GM21515 (cell line): ENCODE results near the gene TNXB.
"Not testable (repeated sequence)": the region's sequence is repeated elsewhere in the genome, so short reads cannot be mapped to it uniquely, and the experiment has no call there.

ENCODE experiments used
- ATAC-seq: cut with Tn5 transposase; IDR thresholded peaks from one replicate; pipeline ENCODE4 v1.9.1; 2021; ENCODE audit not compliant: unreplicated experiment

TNXB gene

DNA sequence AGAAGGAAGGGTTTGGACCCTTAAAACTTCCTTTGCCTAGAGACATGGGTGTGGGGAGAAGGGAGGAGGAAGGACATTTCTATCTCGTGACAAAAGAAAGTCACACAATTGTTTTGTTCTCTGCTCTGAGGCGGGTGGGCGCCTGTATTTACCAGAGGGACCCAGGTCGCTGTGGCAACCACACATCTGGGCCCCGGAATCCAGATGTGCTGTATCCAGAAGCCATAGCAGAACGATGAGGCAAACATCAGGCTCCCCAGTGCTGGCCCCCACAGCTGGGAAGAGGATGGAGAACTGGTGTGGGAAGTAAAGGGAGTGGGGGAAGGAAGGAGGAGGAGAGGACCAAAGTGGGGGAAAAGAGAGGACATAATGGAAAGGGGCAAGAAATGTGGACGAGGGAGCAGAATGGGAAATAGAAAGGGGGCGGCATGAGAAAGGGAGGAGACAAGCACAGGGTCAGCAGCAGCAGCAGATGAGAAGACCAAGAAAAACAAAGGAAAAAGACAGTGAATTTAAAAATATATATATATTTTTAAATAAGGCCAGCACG, 3.4 kb upstream of the TNXB start:
- ATAC-seq: no peak

- ATAC-seq: no peak
Measured at GRCh38 chr6:32111424-32112066, 2.4 kb upstream of the TNXB start.

DNA sequence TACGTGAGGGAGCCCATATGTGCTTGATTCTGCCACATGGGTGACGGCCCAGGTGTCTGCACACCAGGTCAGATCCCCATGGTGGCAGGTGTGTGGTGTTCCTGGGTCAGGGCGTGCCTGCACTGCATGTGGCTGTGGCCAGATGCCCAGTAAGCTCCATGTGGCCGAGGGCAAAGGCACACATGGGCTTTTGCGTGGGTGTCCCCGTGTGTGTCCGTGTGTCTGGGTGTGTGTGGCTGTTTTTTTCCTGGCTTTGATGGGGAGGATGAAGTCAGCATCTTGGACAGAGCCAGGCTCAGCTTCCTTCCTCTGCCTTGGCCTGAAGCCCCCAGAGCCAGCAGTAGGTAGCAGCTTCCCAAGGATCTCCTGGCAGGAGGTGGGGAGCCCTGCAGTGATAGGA, 1.5 kb upstream of the TNXB start:
- no peak for ATAC-seq

GRCh38 chr6:32109765-32110160, 625 bp upstream of the TNXB start:
- no peak for ATAC-seq

GRCh38 chr6:32108727-32109113, 418 bp downstream of the TNXB start:
- ATAC-seq: no peak

GRCh38 chr6:32108094-32108627, 977 bp downstream of the TNXB start:
- no peak for ATAC-seq

- no peak for ATAC-seq
Measured at GRCh38 chr6:32107406-32107805, 1.7 kb downstream of the TNXB start.

GRCh38 chr6:32105433-32105832, 3.7 kb downstream of the TNXB start:
- ATAC-seq: no peak

DNA sequence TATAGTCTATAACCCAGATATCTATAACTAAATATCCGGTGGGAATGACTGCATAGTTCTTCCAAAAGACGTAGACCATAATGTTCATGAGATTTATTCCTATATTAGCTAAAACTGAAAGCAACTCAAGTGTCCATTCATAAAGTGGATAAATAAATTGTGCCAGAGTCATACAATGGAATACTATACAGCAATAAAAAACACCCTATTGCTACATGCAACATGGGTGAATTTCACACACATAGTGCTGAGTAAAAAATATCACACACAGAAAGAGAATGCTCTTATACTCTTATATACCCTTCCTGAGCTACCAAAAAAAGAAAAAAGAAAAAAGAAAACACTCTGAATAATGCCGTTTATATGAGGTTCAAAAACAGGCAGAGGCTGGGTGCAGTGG, 6.9 kb downstream of the TNXB start:
- no peak for ATAC-seq

DNA sequence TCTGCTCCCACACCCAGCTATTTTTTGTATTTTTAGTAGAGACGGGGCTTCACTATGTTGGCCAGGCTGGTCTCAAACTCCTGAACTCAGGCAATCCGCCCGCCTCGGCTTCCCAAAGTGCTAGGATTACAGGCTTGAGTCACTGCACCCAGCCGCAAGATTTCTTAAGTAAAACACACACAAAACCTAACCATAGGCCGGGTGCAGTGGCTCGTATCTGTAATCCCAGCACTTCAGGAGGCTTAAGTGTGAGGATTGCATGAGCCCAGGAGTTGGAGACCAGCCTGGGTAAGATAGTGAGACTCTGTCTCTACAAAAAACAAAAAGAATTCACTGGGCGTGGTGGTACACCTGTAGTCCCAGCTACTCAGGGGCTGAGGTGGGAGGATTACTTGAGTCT, 8.9 kb downstream of the TNXB start:
- ATAC-seq: not testable (repeated sequence)

DNA sequence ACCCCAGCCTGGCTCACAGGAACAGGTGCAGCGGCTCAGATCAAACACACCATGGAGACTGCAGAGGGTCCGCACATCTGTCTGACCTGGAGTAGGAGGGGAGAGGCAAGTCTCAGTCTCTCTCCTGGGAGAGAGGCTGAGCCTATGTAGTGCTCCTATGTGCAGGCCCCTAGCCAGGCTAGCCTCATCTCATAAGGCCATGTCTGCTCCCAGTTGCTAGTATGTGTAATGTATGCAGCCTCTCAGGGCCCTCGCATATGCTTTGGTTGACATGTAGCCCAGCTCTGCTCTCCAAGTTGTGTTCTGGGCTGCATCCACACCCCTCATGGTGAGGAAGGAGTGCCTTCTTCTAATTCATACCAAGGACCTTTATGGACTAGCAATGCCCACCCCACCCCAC, 11.8 kb downstream of the TNXB start:
- no peak for ATAC-seq

- ATAC-seq: no peak
Measured at GRCh38 chr6:32096394-32097258, 12.5 kb downstream of the TNXB start.

- no peak for ATAC-seq
Measured at GRCh38 chr6:32096087-32096393, 13.1 kb downstream of the TNXB start.

DNA sequence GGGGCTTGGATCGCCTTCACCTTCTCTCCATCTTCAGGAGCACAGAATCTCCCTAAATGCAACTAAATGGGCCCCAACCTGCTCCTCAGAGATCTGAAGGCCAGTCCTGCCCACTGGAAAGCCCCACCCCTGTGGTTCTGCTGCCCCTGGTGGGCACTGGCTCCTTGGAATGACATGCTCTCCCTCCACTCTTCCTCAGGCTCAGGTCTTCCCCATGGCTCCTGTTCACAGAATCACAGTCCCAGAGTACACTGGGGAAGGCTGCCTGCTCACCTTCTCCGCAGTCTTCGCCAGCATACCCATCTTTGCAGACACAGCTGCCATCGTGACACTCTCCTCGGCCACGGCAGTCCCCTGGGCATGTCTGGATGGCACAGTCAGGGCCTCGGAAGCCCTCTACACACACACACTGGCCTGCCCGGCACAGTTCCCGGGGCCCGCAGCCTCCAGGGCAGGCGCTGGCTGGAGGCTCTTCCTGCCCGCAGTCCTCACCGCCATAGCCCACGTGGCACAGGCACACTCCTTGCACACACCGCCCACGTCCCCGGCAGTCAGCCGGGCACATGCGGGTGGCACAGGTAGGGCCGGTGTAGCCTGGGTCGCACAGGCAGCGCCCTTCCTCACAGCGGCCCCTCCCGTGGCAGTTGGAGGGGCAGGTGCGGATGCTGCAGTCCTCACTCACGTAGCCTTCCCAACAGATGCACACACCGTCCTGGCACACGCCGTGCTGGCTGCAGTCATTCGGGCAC, 13.6 kb downstream of the TNXB start:
- no peak for ATAC-seq

- no peak for ATAC-seq
Measured at GRCh38 chr6:32092760-32093497, 16.2 kb downstream of the TNXB start.

DNA sequence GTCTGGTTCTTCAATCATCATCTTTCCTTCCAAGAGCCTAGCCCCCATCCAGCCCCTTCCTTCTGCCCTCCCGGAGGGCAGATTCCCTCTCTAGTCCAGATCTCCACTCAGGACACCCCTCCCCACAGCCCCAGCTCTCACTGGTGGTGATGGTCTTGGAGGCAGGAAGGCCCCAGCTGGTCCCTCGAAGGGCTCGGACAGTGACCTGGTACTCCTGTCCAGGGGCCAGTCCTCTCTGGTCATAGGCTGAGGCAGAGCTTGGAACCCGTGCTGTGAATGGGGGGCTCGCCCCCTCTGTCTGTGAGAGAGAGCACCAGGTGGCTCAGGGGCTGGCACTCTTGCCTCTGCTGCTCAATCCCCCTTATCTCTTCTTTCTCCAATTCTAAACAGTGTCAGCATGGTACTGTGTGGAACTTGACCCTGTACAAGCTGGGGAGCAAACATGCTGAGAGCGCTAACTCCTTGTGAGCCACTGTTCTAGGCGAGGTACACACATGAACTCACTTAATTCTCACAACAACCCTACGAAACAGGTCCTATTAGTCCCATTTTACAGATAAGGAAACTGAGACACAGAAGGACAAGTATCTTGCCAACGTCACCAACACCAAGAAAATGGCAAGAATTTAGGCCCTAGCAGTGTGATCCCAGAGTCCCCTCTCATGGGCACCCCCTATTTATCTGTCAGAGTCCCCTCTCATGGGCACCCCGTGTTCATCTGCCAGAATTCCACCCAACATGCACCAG, 19.9 kb downstream of the TNXB start:
- ATAC-seq: no peak

- ATAC-seq: no peak
Measured at GRCh38 chr6:32088487-32089049, 20.6 kb downstream of the TNXB start.

- no peak for ATAC-seq
Measured at GRCh38 chr6:32087574-32088486, 21.3 kb downstream of the TNXB start.
